DND-41 (cell line): ENCODE measurements around the gene STON1.

Source experiments
- EZH2 ChIP-seq: IDR thresholded peaks from 3 replicates; pipeline ENCODE4 v1.6.1; 2012; ENCODE audit warnings: borderline replicate concordance, low read depth, mild to moderate bottlenecking, moderate library complexity, low read length, inconsistent platforms; ENCODE audit not compliant: severe bottlenecking
- TF ChIP-seq, protein P1 (sequence below): IDR thresholded peaks from 2 replicates; pipeline ENCODE4 v1.5.1; 2012; ENCODE audit warnings: borderline replicate concordance, low read length, moderate library complexity, mild to moderate bottlenecking; ENCODE audit not compliant: poor library complexity, severe bottlenecking; ENCODE audit errors: extremely low read depth

DNA sequence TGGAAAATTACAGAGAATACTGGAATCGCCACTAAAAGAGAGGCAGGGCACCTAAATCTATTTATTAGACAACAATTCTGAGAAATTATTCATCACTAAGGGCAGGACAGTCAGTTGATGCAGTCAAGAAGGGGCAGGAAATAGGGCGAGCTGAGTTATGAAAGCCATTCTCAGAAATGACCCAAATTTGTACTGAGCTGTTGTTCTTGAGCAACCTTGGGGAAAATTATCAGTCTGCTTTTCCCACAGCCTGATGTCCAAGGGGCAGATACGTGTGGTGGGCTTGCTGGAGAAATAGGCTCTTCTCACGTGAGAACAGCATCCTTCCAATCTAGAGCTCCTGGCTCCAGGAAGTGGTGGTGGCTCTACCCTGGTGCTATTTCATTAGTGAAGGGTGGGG is 38.6 kb downstream of the STON1 start:
- TF ChIP-seq, protein P1, sequence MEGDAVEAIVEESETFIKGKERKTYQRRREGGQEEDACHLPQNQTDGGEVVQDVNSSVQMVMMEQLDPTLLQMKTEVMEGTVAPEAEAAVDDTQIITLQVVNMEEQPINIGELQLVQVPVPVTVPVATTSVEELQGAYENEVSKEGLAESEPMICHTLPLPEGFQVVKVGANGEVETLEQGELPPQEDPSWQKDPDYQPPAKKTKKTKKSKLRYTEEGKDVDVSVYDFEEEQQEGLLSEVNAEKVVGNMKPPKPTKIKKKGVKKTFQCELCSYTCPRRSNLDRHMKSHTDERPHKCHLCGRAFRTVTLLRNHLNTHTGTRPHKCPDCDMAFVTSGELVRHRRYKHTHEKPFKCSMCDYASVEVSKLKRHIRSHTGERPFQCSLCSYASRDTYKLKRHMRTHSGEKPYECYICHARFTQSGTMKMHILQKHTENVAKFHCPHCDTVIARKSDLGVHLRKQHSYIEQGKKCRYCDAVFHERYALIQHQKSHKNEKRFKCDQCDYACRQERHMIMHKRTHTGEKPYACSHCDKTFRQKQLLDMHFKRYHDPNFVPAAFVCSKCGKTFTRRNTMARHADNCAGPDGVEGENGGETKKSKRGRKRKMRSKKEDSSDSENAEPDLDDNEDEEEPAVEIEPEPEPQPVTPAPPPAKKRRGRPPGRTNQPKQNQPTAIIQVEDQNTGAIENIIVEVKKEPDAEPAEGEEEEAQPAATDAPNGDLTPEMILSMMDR, result no peak
- no peak for TF ChIP-seq EZH2
